Gastrocnemius medialis (tissue), 4 donors: Measurements from ENCODE around the gene CCDC57. TPM values are rescaled to one million over a fixed set of nuclear protein-coding genes. Genes with fewer than 3 reads are reported as not detected.

Experiments
- ATAC-seq, 2 donors: fragments of 150-250 bp; one replicate each; pipeline ENCODE4 v1.9.1; 2016
- DNase-seq, 2 donors: peaks; one replicate each; pipeline ENCODE4 v3.0.0-alpha.2; 2019
- H3K27ac ChIP-seq, 4 donors: fragments of 200-600 bp; sonication (generic); 1 replicate in 1 of 4; 2 replicates in 3 of 4; pipeline ENCODE4 v1.5.1; 2016 to 2018; ENCODE audit warnings: mild to moderate bottlenecking in 2 of 4, moderate library complexity in 1 of 4
- H3K27me3 ChIP-seq, 3 donors: fragments of 200-600 bp; sonication (generic) in 2 of 3; 1 replicate in 1 of 3; 2 replicates in 2 of 3; pipeline versions ENCODE4 v1.5.1 to v1.6.0; 2016 to 2019; ENCODE audit warnings: mild to moderate bottlenecking in 1 of 3, moderate library complexity in 1 of 3
- H3K36me3 ChIP-seq, 2 donors: fragments of 200-600 bp; sonication (generic) in 1 of 2; one replicate each; pipeline ENCODE4 v1.5.1; 2017 to 2018
- H3K4me1 ChIP-seq, 2 donors: fragments of 200-600 bp; sonication (generic) in 1 of 2; one replicate each; pipeline ENCODE4 v1.5.1; 2016 to 2017; ENCODE audit warnings: mild to moderate bottlenecking in 2 of 2
- H3K4me3 ChIP-seq, 4 donors: fragments of 200-600 bp; sonication (generic) in 3 of 4; 1 replicate in 1 of 4; 2 replicates in 3 of 4; pipeline ENCODE4 v1.5.1; 2016 to 2019; ENCODE audit warnings: mild to moderate bottlenecking in 2 of 4
- H3K9me3 ChIP-seq, 3 donors: fragments of 200-600 bp; sonication (generic) in 2 of 3; 1 replicate in 1 of 3; 2 replicates in 2 of 3; pipeline ENCODE4 v1.5.1; 2016 to 2019
- CTCF ChIP-seq, 5 experiments: fragments of 450-650 bp in 3 of 5; fragments of 200-600 bp in 2 of 5; sonication (generic) in 2 of 5; IDR thresholded peaks in 4 of 5; conservative IDR thresholded peaks in 1 of 5; 1 replicate in 4 of 5; 2 replicates in 1 of 5; pipeline ENCODE4 v1.5.1; 2016 to 2019; ENCODE audit warnings: antibody characterized with exemption in 5 of 5, mild to moderate bottlenecking in 3 of 5, moderate library complexity in 3 of 5
- POLR2A ChIP-seq, 2 donors: fragments of 450-650 bp; IDR thresholded peaks; one replicate each; pipeline ENCODE4 v1.6.1; 2017; ENCODE audit warnings: antibody characterized with exemption in 2 of 2, mild to moderate bottlenecking in 2 of 2, moderate library complexity in 2 of 2
- in situ Hi-C, 4 donors: fragments of 200-750 bp; cut with MboI; loops; one replicate each; pipeline versions ENCODE4 v1.15.0 to v1.8.0; 2017; ENCODE audit warnings: low sequenced_read_pairs in 4 of 4
- intact Hi-C: fragments of 100-400 bp; cut with DNase I; formaldehyde crosslinking; loops from one replicate; pipeline ENCODE4 v1.15.1; 2023; ENCODE audit warnings: low total_unique reads
- total RNA-seq, 4 donors: library from RNA; depleted of rRNA; stranded (reverse); fragments of >200 nt; gene quantifications; one replicate each; pipeline versions ENCODE4 v1.1.0 to v1.2.3, GENCODE V29; 2016

CCDC57 gene
- total RNA-seq, 4 donors from 2014 or later = 3.7 to 11.3 (median 5.1) TPM

GRCh38 chr17:82063424-82064415, 148.9 kb downstream of the CCDC57 start:
- TF ChIP-seq POLR2A (IDR thresholded peaks at IDR 0.05) (no peak), CTCF (IDR thresholded peaks at IDR 0.05 in 4 of 5, conservative IDR thresholded peaks at IDR 0.05 in 1 of 5) (no peak)
- peaks cover 0 to 42% of the 10 kb centered on the region in 2 donors for H3K36me3 ChIP-seq
- no peak for DNase-seq

GRCh38 chr17:82062984-82063368, 149.7 kb downstream of the CCDC57 start:
- Histone ChIP-seq H3K27ac (no peak overlapping the region), H3K9me3 (no peaks in the 10 kb centered on the region), H3K4me1 (peaks cover 13 to 27% of the 10 kb centered on the region in 2 donors), H3K27me3 (no peaks in the 10 kb centered on the region), H3K36me3 (peaks cover 0 to 50% of the 10 kb centered on the region in 2 donors), H3K4me3 (no peak overlapping the region)
- TF ChIP-seq CTCF (IDR thresholded peaks at IDR 0.05 in 4 of 5, conservative IDR thresholded peaks at IDR 0.05 in 1 of 5) (no peak), POLR2A (IDR thresholded peaks at IDR 0.05) (no peak)
- in situ Hi-C loops = no loop called here
- ATAC-seq (no peak), DNase-seq (no peak)
- intact Hi-C loops = no loop called here

More at GRCh38 chr17:82063424-82064415, 148.9 kb downstream of the CCDC57 start:
- Histone ChIP-seq H3K4me3 (peak overlapping the region in 2 of 4 donors; percentile 90), H3K27me3 (no peaks in the 10 kb centered on the region), H3K4me1 (peaks cover 13 to 27% of the 10 kb centered on the region in 2 donors), H3K9me3 (no peaks in the 10 kb centered on the region), H3K27ac (peak overlapping the region in 1 of 4 donors; percentile 93)
- in situ Hi-C loops = no loop called here
- ATAC-seq = no peak
- intact Hi-C loops = no loop called here

GRCh38 chr17:82062076-82062983, 150.3 kb downstream of the CCDC57 start:
- ATAC-seq = no peak
- intact Hi-C loops = no loop called here
- no peak for DNase-seq
- Histone ChIP-seq H3K4me1 (peaks cover 13 to 27% of the 10 kb centered on the region in 2 donors), H3K27ac (no peak overlapping the region), H3K4me3 (no peak overlapping the region), H3K9me3 (no peaks in the 10 kb centered on the region), H3K27me3 (no peaks in the 10 kb centered on the region), H3K36me3 (peaks cover 0 to 56% of the 10 kb centered on the region in 2 donors)
- TF ChIP-seq POLR2A (IDR thresholded peaks at IDR 0.05) = no peak
- TF ChIP-seq CTCF (IDR thresholded peaks at IDR 0.05 in 4 of 5, conservative IDR thresholded peaks at IDR 0.05 in 1 of 5) = no peak
- in situ Hi-C loops = no loop called here

- H3K9me3 ChIP-seq = no peaks in the 10 kb centered on the region
- H3K36me3 ChIP-seq = peaks cover 0 to 64% of the 10 kb centered on the region in 2 donors
- no peaks in the 10 kb centered on the region for H3K27me3 ChIP-seq
- no peak overlapping the region for H3K27ac ChIP-seq
- in situ Hi-C loops = no loop called here
- TF ChIP-seq CTCF (IDR thresholded peaks at IDR 0.05 in 4 of 5, conservative IDR thresholded peaks at IDR 0.05 in 1 of 5) (no peak), POLR2A (IDR thresholded peaks at IDR 0.05) (no peak)
- H3K4me3 ChIP-seq = no peak overlapping the region
- ATAC-seq = no peak
- intact Hi-C loops = no loop called here
- no peak for DNase-seq
- peaks cover 13 to 23% of the 10 kb centered on the region in 2 donors for H3K4me1 ChIP-seq
These were observed 151.4 kb downstream of the CCDC57 start for GRCh38 chr17:82061047-82061925.
